ENCODE measurements around the gene STK11.

STK11 gene

DNA sequence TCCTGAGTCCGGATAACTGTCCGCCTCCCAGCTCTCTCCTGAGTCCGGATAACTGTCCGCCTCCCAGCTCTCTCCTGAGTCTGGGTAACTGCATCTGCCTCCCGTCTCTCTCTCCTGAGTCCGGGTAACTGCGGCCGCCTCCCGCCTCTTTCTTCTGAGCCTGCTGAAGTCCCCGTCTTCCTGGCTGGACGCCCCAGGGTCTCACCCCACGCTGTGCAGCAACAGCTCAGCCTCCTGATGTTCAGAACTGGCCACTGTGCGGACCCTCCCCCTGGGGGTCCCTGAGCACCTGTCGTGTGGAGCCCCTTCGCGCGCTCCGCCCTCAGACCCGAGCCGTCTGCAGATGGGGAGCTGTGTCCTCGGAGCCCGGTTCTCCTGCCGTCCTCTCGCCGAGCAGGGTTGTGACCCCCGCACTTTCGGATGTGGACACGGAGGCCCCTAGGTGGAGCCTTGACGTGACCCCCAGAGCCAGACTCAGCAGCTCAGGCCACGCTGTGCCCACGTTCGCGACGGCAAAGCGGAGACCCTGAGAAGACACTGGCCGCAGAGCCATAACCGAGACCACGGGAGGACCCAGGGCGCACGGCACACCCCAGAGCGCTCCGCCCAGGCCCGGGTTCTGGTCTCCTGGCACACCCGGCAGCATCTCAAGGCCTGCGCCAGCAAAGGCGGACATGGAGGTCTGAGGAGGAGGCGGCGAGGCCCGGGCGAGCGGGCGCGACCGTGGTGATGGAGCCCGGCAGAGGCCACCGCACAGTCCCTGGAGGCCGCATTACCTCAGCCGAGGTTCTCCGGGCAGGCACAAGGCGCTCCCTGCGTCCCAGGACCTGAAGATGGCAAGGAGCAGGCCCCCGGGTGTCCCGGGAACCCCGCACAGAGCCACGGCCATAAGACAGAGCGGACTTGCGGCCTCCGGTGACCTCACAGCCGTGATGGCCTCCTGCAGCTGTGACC lies 47.4 kb upstream of the STK11 start:
- Histone ChIP-seq H2BK120ac (ENCODE audit: insufficient read depth, low read length, poor library complexity) (no peak overlapping the region), H4K12ac (ENCODE audit: low read depth, low read length) (no peak overlapping the region)
- WGBS (ENCODE audit: extremely low coverage, insufficient coverage, insufficient read length) = no CpG with 5 or more reads among the region's 69 CpGs

DNA sequence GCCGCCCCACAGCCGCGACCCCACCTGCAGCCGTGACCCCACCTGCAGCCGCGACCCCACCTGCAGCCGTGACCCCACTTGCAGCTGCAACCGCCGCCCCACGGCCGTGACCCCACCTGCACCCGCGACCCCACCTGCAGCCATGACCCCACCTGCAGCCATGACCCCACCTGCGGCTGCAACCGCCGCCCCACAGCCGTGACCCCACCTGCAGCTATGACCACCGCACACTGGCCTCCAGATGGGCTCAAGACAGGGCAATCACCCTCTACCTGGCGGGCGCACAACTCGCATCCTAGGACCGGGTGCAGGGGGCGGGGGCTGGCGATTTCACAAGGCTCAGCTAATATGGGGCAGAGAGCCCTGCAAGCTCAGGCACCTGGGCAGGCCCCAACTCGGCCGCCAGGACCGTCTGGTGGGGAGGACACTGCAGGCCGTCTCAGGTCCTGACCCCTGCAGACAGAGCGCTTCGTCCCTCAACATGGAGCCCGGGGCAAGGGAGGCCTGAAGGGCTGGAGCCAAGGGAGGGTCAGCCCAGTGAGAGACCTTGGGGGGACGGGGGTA lies 46.6 kb upstream of the STK11 start:
- no peak overlapping the region for H3K14ac ChIP-seq (ENCODE audit: low read length)
- no peak overlapping the region for H2BK5ac ChIP-seq (ENCODE audit: low read depth, low read length, poor library complexity)
- peaks cover 2% of the 10 kb centered on the region for H3K79me2 ChIP-seq (ENCODE audit: control insufficient read depth, insufficient read depth, low read length, poor library complexity)
- H3K79me1 ChIP-seq (ENCODE audit: low read length) = peaks cover 3% of the 10 kb centered on the region
- no peaks in the 10 kb centered on the region for H3K27me3 ChIP-seq (ENCODE audit: insufficient read depth, low read length)
- DNase-seq = no peak
- no peak overlapping the region for H4K91ac ChIP-seq (ENCODE audit: low read depth, low read length)
- H3K4me2 ChIP-seq (ENCODE audit: low read length) = no peak overlapping the region
- no peak overlapping the region for H2AK5ac ChIP-seq (ENCODE audit: low read length)
- H3K4me3 ChIP-seq (ENCODE audit: low read depth, low read length) = no peak overlapping the region
- H2BK120ac ChIP-seq (ENCODE audit: insufficient read depth, low read length, poor library complexity) = no peak overlapping the region
- H3K9ac ChIP-seq (ENCODE audit: low read length) = no peak overlapping the region
- no peak overlapping the region for H2BK12ac ChIP-seq (ENCODE audit: low read length)
- H3K23ac ChIP-seq (ENCODE audit: low read length) = no peak overlapping the region
- H4K12ac ChIP-seq (ENCODE audit: low read depth, low read length) = no peak overlapping the region
- peak overlapping the region; percentile 34 for H3K4ac ChIP-seq (ENCODE audit: low read depth, low read length)
- H4K8ac ChIP-seq (ENCODE audit: low read depth, low read length) = no peak overlapping the region
- peak overlapping the region; percentile 29 for H3K18ac ChIP-seq (ENCODE audit: low read length)
- peaks cover 15 to 27% of the 10 kb centered on the region in 2 experiments for H3K4me1 ChIP-seq (ENCODE audit: control insufficient read depth in 1 of 2, insufficient read depth in 2 of 2, low read length in 2 of 2)
- H2AFZ ChIP-seq (ENCODE audit: insufficient read depth, low read length, poor library complexity) = no peak overlapping the region
- peaks cover 1% of the 10 kb centered on the region for H3K9me3 ChIP-seq (ENCODE audit: insufficient read depth, low read depth, low read length)
- peaks cover 4 to 9% of the 10 kb centered on the region in 2 experiments for H3K36me3 ChIP-seq (ENCODE audit: control insufficient read depth in 1 of 2, insufficient read depth in 2 of 2, low read length in 2 of 2)
- no peak overlapping the region for H3K27ac ChIP-seq (ENCODE audit: low read depth, low read length)
- WGBS (ENCODE audit: extremely low coverage, insufficient coverage, insufficient read length) = no CpG with 5 or more reads among the region's 32 CpGs

More for the DNA sequence above, 47.4 kb upstream of the STK11 start:
- no peak overlapping the region for H3K23ac ChIP-seq (ENCODE audit: low read length)
- no peaks in the 10 kb centered on the region for H3K27me3 ChIP-seq (ENCODE audit: insufficient read depth, low read length)
- H3K9me3 ChIP-seq (ENCODE audit: insufficient read depth, low read depth, low read length) = peaks cover 1% of the 10 kb centered on the region
- no peak overlapping the region for H4K91ac ChIP-seq (ENCODE audit: low read depth, low read length)
- H3K36me3 ChIP-seq (ENCODE audit: control insufficient read depth in 1 of 2, insufficient read depth in 2 of 2, low read length in 2 of 2) = peaks cover 10 to 14% of the 10 kb centered on the region in 2 experiments
- H2BK5ac ChIP-seq (ENCODE audit: low read depth, low read length, poor library complexity) = no peak overlapping the region
- no peak overlapping the region for H2BK12ac ChIP-seq (ENCODE audit: low read length)
- H3K4ac ChIP-seq (ENCODE audit: low read depth, low read length) = peak overlapping the region; percentile 34
- no peak overlapping the region for H3K9ac ChIP-seq (ENCODE audit: low read length)
- no peak overlapping the region for H4K8ac ChIP-seq (ENCODE audit: low read depth, low read length)
- peaks cover 2% of the 10 kb centered on the region for H3K79me2 ChIP-seq (ENCODE audit: control insufficient read depth, insufficient read depth, low read length, poor library complexity)
- no peak overlapping the region for H3K27ac ChIP-seq (ENCODE audit: low read depth, low read length)
- H3K14ac ChIP-seq (ENCODE audit: low read length) = no peak overlapping the region
- no peak overlapping the region for H3K4me2 ChIP-seq (ENCODE audit: low read length)
- H3K18ac ChIP-seq (ENCODE audit: low read length) = peak overlapping the region; percentile 29
- no peak for DNase-seq
- H2AK5ac ChIP-seq (ENCODE audit: low read length) = no peak overlapping the region
- H3K4me1 ChIP-seq (ENCODE audit: control insufficient read depth in 1 of 2, insufficient read depth in 2 of 2, low read length in 2 of 2) = peaks cover 12 to 24% of the 10 kb centered on the region in 2 experiments
- H3K79me1 ChIP-seq (ENCODE audit: low read length) = peaks cover 3% of the 10 kb centered on the region
- H2AFZ ChIP-seq (ENCODE audit: insufficient read depth, low read length, poor library complexity) = no peak overlapping the region
- no peak overlapping the region for H3K4me3 ChIP-seq (ENCODE audit: low read depth, low read length)

GRCh38 chr19:1159864-1160595 lies 45.5 kb upstream of the STK11 start:
- no peaks in the 10 kb centered on the region for H3K27me3 ChIP-seq (ENCODE audit: insufficient read depth, low read length)
- no peak overlapping the region for H2BK5ac ChIP-seq (ENCODE audit: low read depth, low read length, poor library complexity)
- H3K9ac ChIP-seq (ENCODE audit: low read length) = no peak overlapping the region
- no peaks in the 10 kb centered on the region for H3K79me1 ChIP-seq (ENCODE audit: low read length)
- H4K12ac ChIP-seq (ENCODE audit: low read depth, low read length) = no peak overlapping the region
- no peak overlapping the region for H4K91ac ChIP-seq (ENCODE audit: low read depth, low read length)
- no peak overlapping the region for H3K4me2 ChIP-seq (ENCODE audit: low read length)
- peaks cover 2% of the 10 kb centered on the region for H3K79me2 ChIP-seq (ENCODE audit: control insufficient read depth, insufficient read depth, low read length, poor library complexity)
- H2AK5ac ChIP-seq (ENCODE audit: low read length) = no peak overlapping the region
- WGBS (ENCODE audit: extremely low coverage, insufficient coverage, insufficient read length) = no CpG with 5 or more reads among the region's 31 CpGs
- no peak for DNase-seq
- H4K8ac ChIP-seq (ENCODE audit: low read depth, low read length) = no peak overlapping the region
- no peak overlapping the region for H3K23ac ChIP-seq (ENCODE audit: low read length)
- H3K36me3 ChIP-seq (ENCODE audit: control insufficient read depth in 1 of 2, insufficient read depth in 2 of 2, low read length in 2 of 2) = peaks cover 4 to 6% of the 10 kb centered on the region in 2 experiments
- peak overlapping the region; percentile 26 for H3K4ac ChIP-seq (ENCODE audit: low read depth, low read length)
- H2BK120ac ChIP-seq (ENCODE audit: insufficient read depth, low read length, poor library complexity) = no peak overlapping the region
- no peak overlapping the region for H2AFZ ChIP-seq (ENCODE audit: insufficient read depth, low read length, poor library complexity)
- H3K18ac ChIP-seq (ENCODE audit: low read length) = peak overlapping the region; percentile 41
- H3K4me1 ChIP-seq (ENCODE audit: control insufficient read depth in 1 of 2, insufficient read depth in 2 of 2, low read length in 2 of 2) = peaks cover 16 to 28% of the 10 kb centered on the region in 2 experiments
- H3K27ac ChIP-seq (ENCODE audit: low read depth, low read length) = no peak overlapping the region
- no peak overlapping the region for H2BK12ac ChIP-seq (ENCODE audit: low read length)
- no peak overlapping the region for H3K4me3 ChIP-seq (ENCODE audit: low read depth, low read length)
- no peak overlapping the region for H3K14ac ChIP-seq (ENCODE audit: low read length)
- H3K9me3 ChIP-seq (ENCODE audit: insufficient read depth, low read depth, low read length) = peaks cover 1% of the 10 kb centered on the region

GRCh38 chr19:1161716-1162115 lies 43.9 kb upstream of the STK11 start:
- Histone ChIP-seq H4K91ac (ENCODE audit: low read depth, low read length) (no peak overlapping the region), H3K9ac (ENCODE audit: low read length) (no peak overlapping the region), H3K14ac (ENCODE audit: low read length) (no peak overlapping the region), H2BK12ac (ENCODE audit: low read length) (no peak overlapping the region), H2AK5ac (ENCODE audit: low read length) (no peak overlapping the region), H3K23ac (ENCODE audit: low read length) (no peak overlapping the region), H3K4me1 (ENCODE audit: control insufficient read depth in 1 of 2, insufficient read depth in 2 of 2, low read length in 2 of 2) (peaks cover 16 to 23% of the 10 kb centered on the region in 2 experiments), H3K4ac (ENCODE audit: low read depth, low read length) (no peak overlapping the region), H2BK5ac (ENCODE audit: low read depth, low read length, poor library complexity) (no peak overlapping the region), H3K4me2 (ENCODE audit: low read length) (no peak overlapping the region), H3K36me3 (ENCODE audit: control insufficient read depth in 1 of 2, insufficient read depth in 2 of 2, low read length in 2 of 2) (peaks cover 6% of the 10 kb centered on the region in 2 experiments), H3K9me3 (ENCODE audit: insufficient read depth, low read depth, low read length) (peaks cover 1% of the 10 kb centered on the region), H3K79me1 (ENCODE audit: low read length) (no peaks in the 10 kb centered on the region), H4K8ac (ENCODE audit: low read depth, low read length) (no peak overlapping the region), H3K27me3 (ENCODE audit: insufficient read depth, low read length) (no peaks in the 10 kb centered on the region), H2BK120ac (ENCODE audit: insufficient read depth, low read length, poor library complexity) (no peak overlapping the region), H3K18ac (ENCODE audit: low read length) (no peak overlapping the region), H4K12ac (ENCODE audit: low read depth, low read length) (no peak overlapping the region), H3K79me2 (ENCODE audit: control insufficient read depth, insufficient read depth, low read length, poor library complexity) (peaks cover 2% of the 10 kb centered on the region), H2AFZ (ENCODE audit: insufficient read depth, low read length, poor library complexity) (no peak overlapping the region), H3K4me3 (ENCODE audit: low read depth, low read length) (no peak overlapping the region), H3K27ac (ENCODE audit: low read depth, low read length) (no peak overlapping the region)
- WGBS (ENCODE audit: extremely low coverage, insufficient coverage, insufficient read length) = no CpG with 5 or more reads among the region's 18 CpGs
- DNase-seq = peak; percentile 90 to 95

Measured in trophoblast cell (in vitro differentiated cells and primary cell).